GM18951 (cell line): ENCODE results near the gene GRM8.

Experiments used
- POLR2A ChIP-seq: IDR thresholded peaks from 4 replicates; pipeline ENCODE4 v1.6.1; 2011; ENCODE audit warnings: mild to moderate bottlenecking; ENCODE audit not compliant: insufficient read length, insufficient read depth; ENCODE audit errors: extremely low read depth
- in situ Hi-C: fragments of 300-500 bp; cut with MboI; formaldehyde crosslinking; loops from one replicate; pipeline ENCODE4 v1.12.0; 2022; ENCODE audit warnings: low sequenced_read_pairs, mixed read lengths, inconsistent platforms; ENCODE audit not compliant: unreplicated experiment

The GRM8 gene

GRCh38 chr7:126495733-126496132 is 757.0 kb downstream of the GRM8 start:
- TF ChIP-seq POLR2A = no peak
- in situ Hi-C loops = no loop called here

GRCh38 chr7:126495001-126495400 is 757.7 kb downstream of the GRM8 start:
- no peak for TF ChIP-seq POLR2A
- in situ Hi-C loops = no loop called here

DNA sequence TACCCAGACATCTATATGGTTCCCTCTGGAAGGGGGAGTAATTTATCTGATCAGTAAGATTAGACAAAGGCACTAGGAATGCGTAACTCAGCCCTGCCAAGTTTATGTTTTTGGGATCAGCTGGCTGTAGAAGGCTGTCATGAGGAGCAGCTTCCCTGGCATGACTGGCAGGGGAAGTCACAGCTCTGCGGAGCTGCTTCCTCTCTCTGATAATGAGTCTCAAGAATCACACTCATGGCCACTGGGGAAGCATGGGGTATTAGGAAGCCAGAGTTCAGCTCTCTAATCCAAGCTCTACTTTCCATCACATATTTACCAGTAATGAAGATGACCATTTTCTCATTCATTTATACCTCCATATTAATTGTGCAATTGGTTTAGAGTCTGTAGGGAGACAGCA is 758.9 kb downstream of the GRM8 start:
- in situ Hi-C loops = no loop called here
- no peak for TF ChIP-seq POLR2A

- TF ChIP-seq POLR2A = no peak
- in situ Hi-C loops = no loop called here
Measured at GRCh38 chr7:126489874-126490273, 762.9 kb downstream of the GRM8 start.

- in situ Hi-C loops = no loop called here
- TF ChIP-seq POLR2A = no peak
Measured at GRCh38 chr7:126487728-126488442, 764.9 kb downstream of the GRM8 start.

- in situ Hi-C loops = no loop called here
- no peak for TF ChIP-seq POLR2A
Measured at GRCh38 chr7:126486806-126487205, 765.9 kb downstream of the GRM8 start.

- in situ Hi-C loops = no loop called here
- no peak for TF ChIP-seq POLR2A
Measured at GRCh38 chr7:126485791-126486190, 767.0 kb downstream of the GRM8 start.

- in situ Hi-C loops = no loop called here
- no peak for TF ChIP-seq POLR2A
Measured at GRCh38 chr7:126483972-126484371, 768.8 kb downstream of the GRM8 start.

- no peak for TF ChIP-seq POLR2A
- in situ Hi-C loops = no loop called here
Measured at GRCh38 chr7:126472825-126473224, 779.9 kb downstream of the GRM8 start.

- in situ Hi-C loops = no loop called here
- no peak for TF ChIP-seq POLR2A
Measured at GRCh38 chr7:126462405-126462804, 790.3 kb downstream of the GRM8 start.

DNA sequence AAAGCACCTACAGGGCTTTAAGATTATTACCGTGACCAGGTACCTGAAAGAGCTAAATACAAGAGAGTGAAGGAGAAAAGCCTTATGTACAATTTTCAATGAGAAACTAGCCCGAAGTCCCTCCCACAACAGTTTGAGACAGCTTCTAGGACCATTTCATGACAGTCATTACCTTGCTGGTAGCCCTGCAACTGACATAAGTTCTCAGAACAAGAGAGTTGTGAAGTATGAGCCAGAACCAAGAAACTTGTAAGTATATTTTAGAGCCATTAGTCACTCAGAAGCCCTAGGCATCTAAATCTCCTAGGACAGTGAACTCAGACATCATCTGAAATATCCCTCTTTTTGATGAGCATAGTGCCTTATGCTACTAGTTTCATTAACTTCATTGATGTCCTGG is 792.1 kb downstream of the GRM8 start:
- in situ Hi-C loops = no loop called here
- TF ChIP-seq POLR2A = no peak

GRCh38 chr7:126453104-126453503 is 799.6 kb downstream of the GRM8 start:
- in situ Hi-C loops = no loop called here

GRCh38 chr7:126450269-126450671 is 802.5 kb downstream of the GRM8 start:
- in situ Hi-C loops = no loop called here

More at GRCh38 chr7:126453104-126453503, 799.6 kb downstream of the GRM8 start:
- TF ChIP-seq POLR2A = no peak

DNA sequence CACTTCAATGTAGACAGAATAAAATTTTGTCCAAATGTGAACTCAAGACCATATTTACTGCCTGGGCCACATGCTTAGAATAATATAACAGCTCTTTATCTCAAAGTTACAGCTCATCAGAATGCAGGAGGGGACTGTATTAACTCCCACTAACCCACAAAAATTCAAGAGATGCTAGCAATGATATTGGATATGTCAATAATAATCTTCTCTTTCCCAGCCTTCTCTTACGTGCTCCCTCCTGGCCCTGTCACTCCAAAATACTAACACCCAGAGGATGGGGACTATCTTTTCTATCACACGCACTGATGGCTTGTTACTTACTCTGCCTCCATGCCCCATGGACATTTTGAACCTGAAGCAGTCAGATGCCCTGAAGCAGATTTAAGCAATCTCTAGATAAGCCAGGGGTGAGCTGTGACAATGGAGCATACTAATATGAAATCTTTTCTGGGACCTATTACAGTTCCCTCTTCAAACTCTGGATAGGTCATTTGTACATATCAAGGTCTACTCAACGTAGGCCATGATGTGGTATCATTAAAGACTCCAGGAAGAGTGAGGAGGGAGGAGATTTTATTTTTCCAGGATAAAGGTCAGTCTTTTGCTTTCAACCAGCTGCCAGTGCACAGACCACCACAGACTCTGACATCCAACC is 803.0 kb downstream of the GRM8 start:
- TF ChIP-seq POLR2A = no peak
- in situ Hi-C loops = no loop called here

More at GRCh38 chr7:126450269-126450671, 802.5 kb downstream of the GRM8 start:
- no peak for TF ChIP-seq POLR2A
